ENCODE data around the gene KCNH2.

The KCNH2 gene

GRCh38 chr7:150957133-150958020 lies 20.7 kb downstream of the KCNH2 start:
- DNase-seq: no peak

- no peak for DNase-seq
Measured at GRCh38 chr7:150956395-150957132, 21.6 kb downstream of the KCNH2 start.

- DNase-seq: no peak
Measured at GRCh38 chr7:150955519-150956394, 22.4 kb downstream of the KCNH2 start.

DNA sequence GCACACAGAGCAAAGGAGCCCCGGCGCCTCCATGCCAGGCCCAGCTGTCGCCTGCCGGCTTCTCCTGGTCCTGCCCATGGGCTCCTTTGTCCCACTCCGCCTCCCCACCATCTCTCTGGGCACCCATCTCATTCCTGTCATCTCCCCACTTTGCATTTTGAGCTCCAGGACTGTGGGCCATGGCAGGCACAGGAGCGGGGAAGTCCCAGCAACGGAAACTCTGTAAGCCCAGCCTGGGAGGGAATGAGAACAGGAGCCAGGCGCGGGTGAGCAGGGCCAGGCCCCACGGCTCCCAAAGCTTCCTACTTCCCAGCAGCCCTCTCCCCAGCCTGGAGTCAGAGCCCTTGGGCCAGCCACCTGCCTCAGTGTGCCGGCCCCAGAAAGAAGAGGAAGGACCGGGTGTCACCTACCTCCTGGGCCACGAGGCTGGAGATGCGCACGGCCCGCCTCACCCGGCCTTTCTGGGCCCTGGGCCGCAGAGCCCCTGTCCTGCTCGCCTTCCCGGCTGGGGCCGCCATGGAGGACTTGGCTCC lies 23.1 kb downstream of the KCNH2 start:
- no peak for DNase-seq

- DNase-seq: no peak
Measured at GRCh38 chr7:150954201-150954985, 23.7 kb downstream of the KCNH2 start.

DNA sequence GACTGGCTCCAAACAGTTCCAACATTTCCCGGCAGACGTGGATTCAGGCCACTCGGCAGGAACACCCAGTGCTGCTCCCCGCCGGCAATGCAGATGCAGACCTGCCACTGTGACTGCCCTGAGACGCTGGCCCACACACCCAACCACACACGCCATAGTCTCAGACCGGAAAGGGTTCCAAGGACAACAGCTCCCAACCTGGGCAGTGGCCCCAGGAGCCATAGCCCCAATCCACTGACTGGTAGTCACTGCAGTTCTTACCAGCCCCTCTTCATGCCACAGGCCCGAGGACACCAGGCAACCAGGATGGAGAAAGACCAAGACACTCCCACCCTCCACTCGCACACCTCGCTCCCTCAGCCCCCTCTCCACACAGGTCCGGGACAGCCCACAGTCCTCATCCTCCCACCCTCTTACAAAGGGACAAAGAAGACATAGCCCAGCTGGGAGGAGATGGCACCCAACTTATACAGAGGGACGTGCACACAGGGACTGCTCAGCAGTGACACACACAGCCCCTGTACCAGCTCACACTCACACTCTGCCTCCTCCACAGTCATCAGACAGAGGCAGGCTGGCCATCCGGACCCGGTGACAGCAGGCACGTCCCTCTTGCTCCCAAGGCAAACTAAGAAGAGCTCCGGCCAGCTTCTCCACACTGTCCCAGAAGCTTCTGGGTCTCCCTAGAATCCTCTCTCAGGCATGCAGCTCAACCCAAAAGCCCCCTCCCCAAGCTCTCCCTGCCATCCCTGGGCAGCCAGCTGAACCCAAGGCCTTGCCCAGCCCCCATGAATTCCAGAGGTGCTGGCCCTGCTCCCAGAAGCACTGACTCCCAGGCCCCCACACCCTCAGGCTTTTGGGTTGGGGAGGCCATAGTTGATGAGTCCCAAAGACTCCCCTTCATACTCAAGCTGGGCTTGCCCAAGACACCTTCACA lies 24.8 kb downstream of the KCNH2 start:
- DNase-seq: no peak

DNA sequence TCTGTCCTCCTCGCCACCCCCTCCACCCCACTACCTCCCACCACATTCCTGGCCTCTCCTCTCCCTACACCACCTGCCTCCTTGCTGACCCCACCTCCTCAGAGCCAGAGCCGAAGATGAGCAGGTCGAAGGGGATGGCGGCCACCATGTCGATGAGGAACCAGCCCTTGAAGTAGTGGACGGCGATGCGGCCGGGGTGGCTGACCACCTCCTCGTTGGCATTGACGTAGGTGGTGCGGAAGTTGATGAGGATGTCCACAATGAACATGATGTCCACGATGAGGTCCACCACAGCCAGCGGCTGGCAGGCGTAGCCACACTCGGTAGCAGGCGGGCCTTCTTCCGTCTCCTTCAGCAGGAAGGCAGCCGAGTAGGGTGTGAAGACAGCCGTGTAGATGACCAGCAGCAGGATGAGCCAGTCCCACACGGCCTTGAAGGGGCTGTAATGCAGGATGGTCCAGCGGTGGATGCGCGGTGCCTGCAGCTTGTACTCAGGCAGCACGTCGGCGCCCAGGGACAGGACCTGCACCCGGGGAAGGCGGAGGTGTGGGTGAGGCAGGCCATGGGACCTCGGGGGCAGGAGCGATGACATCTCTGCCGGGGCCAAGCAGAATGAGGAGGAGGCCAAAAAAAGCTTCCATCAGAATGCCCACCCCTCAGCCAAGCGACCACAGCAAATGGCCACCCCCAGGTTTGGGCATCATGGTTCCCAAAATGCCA lies 25.6 kb downstream of the KCNH2 start:
- no peak for DNase-seq

DNA sequence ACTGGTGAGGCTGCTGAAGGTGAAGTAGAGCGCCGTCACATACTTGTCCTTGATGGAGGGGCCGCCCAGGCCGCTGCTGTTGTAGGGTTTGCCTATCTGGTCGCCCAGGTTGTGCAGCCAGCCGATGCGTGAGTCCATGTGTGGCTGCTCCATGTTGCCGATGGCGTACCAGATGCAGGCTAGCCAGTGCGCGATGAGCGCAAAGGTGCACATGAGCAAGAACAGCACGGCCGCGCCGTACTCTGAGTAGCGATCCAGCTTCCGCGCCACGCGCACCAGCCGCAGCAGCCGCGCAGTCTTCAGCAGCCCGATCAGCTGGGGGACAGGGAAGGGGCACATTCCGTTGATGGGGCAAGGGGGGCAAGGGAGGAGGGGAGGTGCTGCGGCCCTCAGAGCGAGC lies 26.6 kb downstream of the KCNH2 start:
- DNase-seq: no peak

DNA sequence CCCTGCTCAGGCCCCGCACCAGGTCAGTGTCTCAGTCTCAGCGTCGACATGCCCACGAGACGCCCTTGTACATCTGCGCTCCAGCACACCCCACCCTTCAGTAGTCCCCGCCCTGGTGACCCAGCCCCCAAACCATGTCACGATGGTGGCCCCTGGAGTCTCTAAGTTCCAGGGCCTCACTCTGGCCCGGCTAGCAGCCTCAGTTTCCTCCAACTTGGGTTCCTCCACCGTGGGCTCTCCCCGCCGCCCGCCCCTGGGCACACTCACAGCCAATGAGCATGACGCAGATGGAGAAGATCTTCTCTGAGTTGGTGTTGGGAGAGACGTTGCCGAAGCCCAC lies 27.0 kb downstream of the KCNH2 start:
- DNase-seq: no peak

DNA sequence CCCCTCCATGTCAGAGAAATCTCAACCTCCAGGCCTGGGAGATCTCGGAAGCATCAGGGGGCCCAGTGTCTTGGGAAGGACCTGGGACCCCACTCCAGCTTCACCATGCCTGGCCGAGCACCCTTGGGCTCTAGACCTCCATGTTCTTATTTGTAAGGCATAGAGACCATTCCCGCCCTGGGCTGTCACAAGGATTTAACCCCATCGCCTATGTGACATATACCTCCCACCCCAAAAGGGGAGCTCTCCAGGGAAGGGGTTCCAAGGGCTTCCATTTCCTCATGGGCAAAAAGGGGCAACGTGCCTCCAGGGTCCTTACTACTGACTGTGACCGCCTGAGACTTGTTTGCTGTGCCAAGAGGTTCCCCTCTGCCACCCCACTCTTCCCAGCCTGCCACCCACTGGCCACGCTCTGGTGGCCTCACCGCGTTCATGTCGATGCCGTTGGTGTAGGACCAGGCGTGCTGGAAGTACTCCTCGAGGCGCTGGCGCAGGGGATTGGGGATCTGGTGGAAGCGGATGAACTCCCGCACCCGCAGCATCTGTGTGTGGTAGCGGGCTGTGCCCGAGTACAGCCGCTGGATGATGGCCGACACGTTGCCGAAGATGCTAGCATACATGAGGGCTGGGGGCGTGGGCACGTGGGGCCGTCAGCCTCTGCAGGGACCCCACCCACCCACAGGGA lies 27.5 kb downstream of the KCNH2 start:
- no peak for DNase-seq

DNA sequence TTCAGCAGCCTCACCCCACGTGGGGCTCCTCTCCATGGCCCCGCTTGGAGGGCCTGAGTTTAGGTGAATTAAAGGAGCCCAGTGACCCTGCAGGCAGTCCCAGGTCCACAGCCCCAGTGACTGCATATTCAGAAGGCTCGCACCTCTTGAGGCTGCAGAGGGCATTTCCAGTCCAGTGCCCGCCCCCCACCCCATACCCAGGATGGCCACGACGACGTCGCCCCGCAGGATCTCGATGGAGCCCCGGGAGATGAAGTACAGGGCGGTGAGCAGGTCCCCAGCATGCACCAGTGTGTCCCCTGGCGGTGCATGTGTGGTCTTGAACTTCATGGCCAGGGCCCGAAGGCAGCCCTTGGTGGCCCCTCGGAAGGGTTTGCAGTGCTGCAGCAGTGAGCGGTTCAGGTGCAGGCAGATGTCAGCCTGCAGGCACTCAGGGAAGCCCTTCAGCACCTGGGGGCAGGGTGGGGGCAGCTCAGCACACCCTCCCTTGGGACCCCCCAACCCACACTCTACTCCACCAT lies 28.1 kb downstream of the KCNH2 start:
- DNase-seq: no peak

DNA sequence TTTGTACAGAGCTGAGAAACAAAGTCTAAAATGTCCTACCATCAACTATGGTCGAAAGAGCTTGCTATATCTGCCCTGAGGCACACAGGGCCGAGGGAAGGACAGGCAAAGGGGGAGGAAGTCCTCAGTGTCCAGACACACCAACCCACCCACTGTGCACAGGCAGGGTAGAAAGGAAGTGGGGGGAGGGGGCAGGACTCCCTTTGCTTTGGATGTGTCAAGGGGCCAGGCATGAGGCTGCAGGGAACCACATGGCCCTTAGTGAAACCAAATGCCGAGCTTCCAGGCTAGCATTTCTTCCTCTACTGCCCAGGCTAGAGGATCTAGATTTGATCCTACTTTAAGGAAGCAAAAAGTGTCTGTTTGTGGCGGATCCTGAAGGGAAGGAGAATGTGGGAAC lies 28.6 kb downstream of the KCNH2 start:
- DNase-seq: no peak

DNA sequence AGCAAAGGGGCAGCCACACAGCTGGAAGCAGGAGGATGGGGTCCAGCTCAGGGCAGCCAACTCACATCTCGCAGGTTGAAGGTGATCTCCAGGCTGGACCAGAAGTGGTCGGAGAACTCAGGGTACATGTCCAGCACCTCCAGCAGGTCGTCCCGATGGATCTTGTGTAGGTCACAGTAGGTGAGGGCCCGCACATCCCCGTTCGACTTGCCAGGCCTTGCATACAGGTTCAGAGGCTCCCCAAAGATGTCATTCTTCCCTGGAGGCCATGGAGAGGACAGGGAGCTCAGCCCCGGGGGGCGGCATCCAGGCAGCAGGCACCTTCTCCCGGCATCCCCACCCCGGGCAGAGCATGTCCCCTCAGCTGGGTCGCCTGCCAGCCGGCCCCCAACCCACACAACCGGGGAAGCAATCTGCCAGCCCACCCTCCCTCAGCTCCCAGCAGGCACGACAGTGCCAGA lies 29.3 kb downstream of the KCNH2 start:
- DNase-seq: no peak

DNA sequence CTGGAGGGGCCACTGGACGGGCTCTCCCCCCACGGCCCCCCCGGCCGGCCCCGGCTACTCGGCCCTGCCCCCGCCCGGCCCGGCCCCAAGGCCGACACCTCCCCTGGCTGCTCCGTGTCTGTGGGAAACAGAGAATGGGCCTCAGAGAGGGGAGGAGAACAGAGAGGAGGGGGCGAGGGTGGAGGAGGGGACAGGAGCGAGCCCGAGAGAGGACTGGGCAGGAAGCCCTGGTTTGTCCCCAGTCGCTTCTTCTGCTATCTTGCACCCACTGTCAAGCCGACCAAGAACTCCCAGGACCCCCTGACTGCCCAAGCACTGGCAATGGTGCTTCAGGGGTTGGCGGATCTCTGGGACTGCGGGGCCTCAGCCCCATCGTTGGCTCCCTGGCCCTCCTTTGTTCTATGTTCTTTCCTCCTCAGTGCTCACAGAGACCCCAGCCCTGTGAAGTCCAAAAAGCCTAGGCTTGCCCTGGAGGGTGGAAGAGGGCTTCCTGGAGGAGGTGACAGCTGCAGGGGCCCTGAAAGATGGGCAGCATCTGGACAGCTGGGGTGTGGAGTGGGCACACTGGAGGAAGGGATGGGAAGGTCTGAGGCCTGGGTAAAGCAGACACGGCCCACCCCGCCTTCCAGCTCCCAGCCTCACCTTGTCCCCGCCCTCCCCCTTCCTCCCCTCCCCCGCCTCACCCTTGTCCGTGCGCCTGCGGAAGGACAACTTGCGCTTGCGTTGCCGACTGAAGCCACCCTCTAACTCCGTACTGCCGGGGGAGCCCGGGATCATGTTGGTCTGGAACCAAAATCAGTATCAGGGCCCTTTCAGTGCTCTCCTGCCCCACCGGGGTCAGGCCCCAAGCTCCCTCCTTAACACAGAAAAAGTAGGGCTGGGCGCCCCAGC lies 30.1 kb downstream of the KCNH2 start:
- no peak for DNase-seq

DNA sequence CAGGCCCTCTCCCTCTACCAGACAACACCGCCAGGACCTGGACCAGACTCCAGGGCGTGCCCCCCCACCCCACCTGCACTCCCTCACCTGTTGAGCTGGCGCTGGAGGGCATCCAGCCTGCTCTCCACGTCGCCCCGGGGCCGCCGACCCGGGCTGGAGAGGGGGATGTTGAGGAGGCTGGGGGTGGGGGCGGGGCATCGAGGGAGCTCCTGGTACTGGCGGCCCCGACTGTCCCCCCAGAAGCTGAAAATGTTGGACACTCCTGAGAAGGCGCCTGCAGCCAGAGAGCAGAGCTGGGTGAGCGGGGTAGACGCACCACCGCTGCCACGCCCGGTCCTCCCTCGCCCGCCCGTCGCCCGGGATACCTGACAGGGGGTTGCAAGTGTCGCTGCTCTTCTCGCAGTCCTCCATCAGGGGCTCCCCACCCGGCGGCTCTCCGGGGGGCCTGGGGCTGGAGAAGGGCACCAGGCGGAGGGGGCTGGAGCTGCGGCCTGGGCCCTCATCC lies 30.8 kb downstream of the KCNH2 start:
- DNase-seq: no peak

GRCh38 chr7:150946421-150947240 lies 31.5 kb downstream of the KCNH2 start:
- DNase-seq: no peak

GRCh38 chr7:150945853-150946420 lies 32.2 kb downstream of the KCNH2 start:
- DNase-seq: no peak

Data from stimulated activated CD4-positive, alpha-beta T cell treated with anti-CD3 and anti-CD28 coated beads, Interleukin-4, amount 100 ng/mL, for 1 hour (primary cell).